HG03196 (cell line): Measurements from ENCODE around the gene MYO1F.
"Not testable (repeated sequence)": the region's sequence is repeated elsewhere in the genome, so short reads cannot be mapped to it uniquely, and the experiment has no call there.

ENCODE experiments used
- ATAC-seq: cut with Tn5 transposase; IDR thresholded peaks from one replicate; pipeline ENCODE4 v1.9.1; 2021; ENCODE audit not compliant: unreplicated experiment

Gene MYO1F

DNA sequence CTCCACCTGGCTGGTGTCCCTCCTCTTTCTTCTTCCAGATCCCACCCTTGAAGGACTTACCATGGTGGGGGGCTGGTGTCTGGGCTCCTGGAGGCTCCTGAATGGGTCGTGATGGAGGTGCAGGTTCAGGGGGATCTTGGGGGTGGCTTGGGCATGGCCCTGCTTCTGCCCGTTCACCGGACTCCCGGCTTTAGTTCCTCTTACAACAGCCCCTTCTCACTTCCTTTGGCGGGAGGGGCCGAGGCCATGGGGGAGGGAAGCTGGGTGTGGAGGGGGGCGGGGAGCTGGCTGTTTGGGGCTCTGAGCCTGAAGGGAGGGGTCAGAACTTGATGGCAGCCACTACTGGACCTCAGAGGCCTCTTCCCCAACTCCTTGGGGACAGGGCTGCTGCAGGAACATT is at the start of gene MYO1F:
Gene MYO1F, minus strand, starts transcription at position 196 of the 400 bp plus-strand sequence. Its CDS starts 133 bp downstream, at position 63.
- ATAC-seq = no peak

DNA sequence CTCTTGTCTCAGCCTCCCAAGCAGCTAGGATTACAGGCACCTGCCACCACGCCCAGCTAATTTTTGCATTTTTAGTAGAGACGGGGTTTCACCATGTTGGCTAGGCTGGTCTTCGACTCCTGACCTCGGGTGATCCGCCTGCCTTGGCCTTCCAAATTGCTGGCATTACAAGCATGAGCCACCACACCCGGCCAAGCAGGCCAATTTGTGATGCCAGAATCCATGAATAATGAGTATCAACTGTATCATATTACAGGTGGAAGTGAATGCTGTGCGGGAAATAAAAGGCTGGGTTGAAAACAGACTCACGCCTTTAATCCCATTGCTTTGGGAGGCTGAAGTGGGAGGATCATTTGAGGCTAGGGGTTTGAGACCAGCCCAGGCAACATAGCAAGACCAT is 49.6 kb upstream of the MYO1F start:
- no peak for ATAC-seq

DNA sequence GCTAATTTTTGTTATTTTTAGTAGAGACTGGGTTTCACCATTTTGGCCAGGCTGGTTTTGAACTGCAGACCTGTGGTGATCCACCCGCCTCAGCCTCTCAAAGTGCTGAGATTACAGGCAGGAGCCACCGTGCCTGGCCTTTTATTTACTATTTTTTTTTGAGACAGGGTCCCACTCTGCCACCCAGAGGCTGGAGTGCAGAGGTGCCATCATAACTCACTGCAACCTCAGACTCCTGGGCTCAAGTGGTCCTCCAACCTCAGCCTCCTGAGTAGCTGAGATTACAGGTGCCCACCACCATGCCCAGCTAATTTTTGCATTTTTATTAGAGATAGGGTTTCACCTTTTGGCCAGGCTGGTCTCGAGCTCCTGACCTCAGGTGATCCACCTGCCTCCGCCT is 45.6 kb upstream of the MYO1F start:
- ATAC-seq = not testable (repeated sequence)

DNA sequence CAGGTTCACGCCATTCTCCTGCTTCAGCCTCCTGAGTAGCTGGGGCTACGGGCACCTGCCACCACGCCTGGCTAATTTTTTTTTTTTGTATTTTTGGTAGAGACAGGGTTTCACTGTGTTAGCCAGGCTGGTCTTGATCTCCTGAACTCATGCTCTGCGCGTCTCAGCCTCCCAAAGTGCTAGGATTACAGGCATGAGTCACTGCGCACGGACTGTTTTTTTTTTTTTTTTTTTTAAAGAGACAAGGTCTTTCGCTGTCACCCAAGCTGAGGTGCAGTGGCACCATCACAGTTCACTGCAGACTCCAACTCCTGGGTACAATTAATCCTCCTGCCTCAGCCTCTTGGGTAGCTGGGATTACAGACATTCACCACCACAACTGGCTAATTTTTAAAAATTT is 41.5 kb upstream of the MYO1F start:
- ATAC-seq = no peak

DNA sequence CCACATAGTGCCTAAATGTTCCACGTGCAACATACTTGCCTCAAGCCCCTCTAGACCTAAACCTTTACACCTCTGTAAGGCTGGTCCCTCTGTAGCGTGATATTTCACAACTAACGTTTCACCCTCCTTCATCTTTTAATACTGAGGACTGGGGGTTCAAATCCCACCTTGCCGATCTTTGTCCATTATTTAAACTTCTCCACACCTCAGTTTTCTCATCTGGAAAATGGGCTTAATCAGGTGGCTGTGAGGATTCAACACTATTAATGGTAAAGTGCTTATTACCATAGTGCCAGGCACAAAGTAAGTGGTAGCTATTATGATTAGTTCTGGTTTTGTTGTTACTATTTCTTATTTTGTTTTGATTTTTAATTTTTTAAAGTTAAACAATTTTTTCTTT is 40.7 kb upstream of the MYO1F start:
- ATAC-seq = no peak

DNA sequence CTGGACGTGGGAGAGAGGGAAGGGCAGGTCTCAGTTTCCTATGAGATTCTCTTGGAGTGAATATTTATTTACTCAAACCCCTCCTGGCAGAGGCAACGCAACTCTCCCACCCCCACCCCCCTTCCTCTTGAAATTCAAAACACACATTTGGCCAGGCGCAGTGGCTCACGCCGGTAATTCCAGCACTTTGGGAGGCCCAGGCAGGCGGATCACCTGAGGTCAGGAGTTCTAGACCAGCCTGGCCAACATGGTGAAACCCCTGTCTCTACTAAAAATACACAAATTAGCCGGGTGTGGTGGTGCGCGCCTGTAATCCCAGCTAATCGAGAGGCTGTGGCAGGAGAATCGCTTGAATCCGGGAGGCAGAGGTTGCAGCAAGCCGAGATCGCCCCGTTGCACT is 40.1 kb upstream of the MYO1F start:
- not testable (repeated sequence) for ATAC-seq

DNA sequence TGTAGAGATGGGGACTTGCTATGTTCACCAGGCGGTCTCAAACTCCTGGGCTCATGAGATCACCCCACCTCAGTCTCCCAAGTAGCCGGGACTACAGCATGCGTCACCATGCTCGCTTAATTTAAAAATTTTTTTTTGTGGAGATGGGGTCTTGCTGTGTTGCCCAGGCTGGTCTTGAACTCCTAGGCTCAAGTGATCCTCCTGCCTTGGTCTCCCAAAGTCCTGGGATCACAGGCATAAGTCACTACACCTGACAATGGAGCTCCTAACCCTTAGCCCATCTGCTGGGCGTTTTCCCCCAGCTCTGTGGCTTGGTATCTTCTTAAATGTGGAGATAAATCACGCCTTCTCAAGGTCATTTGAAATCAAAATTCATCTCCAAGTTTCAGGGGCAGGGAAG is 39.6 kb upstream of the MYO1F start:
- no peak for ATAC-seq

DNA sequence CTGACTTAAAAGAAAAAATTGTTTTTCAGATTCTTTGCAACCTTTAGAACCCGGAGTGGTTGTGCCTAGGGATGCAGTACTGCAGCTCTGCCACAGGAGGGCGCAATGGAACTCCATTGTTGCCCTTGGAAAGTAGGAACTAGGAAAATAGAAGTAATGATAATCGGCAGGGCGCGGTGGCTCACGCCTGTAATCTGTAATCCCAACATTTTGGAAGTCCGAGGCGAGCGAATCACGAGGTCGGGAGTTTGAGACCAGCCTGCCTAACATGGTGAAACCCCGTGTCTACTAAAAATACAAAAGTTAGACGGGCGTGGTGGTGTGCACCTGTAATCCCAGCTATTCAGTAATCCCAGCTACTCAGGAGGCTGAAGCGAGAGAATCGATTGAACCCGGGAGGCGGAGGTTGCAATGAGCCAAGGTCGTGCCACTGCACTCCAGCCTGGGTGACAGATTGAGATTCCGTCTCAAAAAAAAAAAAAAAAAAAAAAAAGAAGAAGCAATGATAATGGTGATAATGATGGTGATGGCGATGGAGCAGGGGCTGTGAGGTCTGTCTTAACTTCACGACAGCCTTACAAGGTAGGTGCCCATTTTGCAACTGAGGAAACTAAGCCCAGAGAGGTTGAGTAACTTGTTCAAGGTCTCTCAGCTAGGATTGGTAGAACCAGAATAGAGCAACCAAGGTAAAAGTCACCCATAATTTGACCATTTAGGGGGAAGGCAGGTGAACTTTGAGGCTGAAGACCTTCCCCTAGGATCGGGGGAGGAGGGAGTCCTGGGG is 38.8 kb upstream of the MYO1F start:
- ATAC-seq = no peak

DNA sequence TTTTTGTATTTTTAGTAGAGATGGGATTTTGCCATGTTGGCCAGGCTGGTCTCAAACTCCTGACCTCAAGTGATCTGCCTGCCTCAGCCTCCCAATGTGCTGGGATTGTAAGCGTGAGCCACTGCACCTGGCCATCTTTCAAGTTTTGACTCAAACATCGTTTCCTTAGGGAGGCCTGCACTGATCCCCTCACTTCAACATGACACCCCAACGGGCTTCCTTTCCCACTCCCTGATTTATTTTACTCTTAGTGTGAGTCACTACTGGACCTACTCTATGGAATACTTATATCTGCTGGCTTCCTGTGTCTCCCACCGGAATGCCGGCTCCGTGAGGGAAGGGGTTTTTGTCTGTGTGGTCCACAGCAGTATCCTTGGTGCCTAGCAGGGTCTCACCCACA is 37.8 kb upstream of the MYO1F start:
- ATAC-seq = no peak

DNA sequence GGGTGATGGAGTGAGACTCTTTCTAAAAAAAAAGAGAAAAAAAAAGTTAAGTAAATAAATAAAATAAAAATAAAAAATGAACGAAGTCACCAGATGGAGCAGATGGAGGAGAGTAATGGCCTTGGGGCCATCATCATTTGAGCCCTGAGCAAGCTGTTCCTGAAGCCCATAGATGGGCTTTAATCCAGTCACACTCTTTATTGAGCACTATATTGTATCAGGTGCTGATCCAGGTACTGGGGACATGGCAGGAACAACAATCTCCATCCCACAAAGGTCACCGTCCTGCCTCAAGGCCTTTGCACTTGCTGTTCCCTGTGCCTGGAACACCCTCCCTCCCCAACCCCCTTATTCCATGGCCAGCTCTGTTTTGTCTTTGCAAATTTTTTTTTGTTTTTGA is 37.2 kb upstream of the MYO1F start:
- no peak for ATAC-seq

DNA sequence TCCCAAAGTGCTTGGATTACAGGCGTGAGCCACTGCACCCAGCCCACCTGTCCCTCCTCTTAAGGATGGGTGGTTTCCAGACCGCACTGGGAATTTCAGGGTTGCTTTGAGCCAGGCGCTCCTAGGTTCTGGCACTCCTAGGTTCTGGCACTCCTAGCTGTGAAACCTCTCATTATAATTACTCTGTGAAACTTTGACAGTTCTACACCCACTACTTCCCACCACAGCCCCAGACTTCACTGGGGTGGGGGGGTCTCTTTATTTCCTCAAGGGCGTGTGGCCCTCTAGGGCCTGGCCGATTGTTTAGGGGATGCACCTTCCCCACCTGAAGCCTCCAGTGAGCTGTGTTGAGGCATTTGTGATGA is 35.5 kb upstream of the MYO1F start:
- no peak for ATAC-seq

DNA sequence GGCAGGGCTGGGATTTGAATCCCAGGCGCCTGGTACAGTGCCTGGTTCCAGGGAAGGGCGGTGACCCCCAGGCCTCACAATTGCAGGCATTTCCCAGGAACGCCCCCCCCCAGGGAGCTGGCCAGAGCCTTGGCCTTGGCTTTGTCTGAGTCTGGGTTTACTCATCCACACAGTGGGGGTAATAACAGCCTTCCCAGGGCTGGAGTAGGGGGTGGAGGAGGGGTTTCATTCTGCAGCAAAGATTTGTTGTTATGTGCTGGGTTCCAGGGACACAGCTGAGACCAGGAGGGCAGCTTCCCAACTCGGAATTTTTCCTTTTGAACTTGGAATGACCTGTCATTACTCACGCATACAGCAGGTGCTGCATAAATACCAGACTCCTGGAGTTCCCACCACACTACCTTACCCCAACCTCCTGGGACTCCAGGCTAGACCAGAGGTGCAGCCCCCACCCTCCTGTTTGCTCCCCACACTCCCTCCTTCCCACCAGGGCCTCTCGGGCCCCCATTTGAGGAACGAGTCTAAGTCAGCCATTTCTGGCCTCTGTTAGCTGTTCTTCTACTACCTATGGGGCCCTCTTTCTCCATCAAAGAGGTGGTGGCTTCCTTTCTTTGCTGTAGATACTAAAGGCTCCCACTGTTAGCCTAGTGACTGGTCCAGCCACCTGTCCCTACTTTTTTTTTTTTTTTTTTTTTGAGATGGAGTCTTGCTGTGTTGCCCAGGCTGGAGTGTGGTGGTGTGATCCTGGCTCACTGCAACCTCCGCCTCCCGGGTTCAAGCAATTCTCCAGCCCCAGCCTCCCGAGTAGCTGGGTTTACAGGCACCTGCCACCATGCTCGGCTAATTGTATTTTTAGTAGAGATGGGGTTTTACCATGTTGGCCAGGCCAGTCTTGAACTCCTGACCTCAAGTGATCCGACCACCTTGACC is 34.9 kb upstream of the MYO1F start:
- ATAC-seq = no peak

DNA sequence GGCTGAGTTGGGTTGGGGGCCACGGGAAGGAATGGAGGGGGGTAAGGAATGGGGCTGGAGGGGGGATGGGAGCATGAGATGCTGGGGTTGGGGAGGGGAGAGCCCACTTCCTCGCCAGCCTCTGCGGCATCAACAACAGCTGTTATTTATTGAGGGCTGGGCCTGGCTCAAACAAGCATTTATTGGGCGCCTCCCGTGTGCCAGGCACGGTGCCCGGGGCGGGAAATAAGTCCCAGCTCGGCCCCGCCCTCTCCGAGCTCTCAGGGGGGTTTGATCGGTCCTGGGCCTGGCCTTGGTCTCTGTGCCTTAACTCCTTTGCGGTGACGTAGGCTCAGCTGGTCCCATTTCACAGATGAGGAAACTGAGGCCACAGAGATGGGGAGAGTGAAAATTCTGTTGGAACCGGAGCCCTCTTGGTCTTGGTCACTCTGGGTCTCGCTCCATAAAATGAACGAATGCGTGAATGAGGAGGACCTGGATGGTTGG is 34.2 kb upstream of the MYO1F start:
- ATAC-seq = no peak

DNA sequence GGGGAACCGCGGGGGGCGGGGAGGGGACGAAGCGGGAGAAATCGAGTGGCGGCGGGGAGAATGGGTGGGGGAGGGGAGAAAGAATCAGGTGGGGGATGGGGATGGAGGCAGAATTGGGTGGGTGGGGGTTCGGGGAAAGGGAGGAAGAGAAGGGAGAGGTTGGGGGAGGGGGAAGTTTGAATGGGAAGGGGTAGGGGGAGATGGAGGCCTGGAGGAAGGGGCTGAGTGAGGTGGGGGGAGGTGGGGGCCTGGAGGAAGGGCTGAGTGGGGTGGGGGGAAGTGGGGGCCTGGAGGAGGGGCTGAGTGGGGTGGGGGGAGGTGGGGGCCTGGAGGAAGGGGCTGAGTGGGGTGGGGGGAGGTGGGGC is 33.7 kb upstream of the MYO1F start:
- ATAC-seq = no peak

DNA sequence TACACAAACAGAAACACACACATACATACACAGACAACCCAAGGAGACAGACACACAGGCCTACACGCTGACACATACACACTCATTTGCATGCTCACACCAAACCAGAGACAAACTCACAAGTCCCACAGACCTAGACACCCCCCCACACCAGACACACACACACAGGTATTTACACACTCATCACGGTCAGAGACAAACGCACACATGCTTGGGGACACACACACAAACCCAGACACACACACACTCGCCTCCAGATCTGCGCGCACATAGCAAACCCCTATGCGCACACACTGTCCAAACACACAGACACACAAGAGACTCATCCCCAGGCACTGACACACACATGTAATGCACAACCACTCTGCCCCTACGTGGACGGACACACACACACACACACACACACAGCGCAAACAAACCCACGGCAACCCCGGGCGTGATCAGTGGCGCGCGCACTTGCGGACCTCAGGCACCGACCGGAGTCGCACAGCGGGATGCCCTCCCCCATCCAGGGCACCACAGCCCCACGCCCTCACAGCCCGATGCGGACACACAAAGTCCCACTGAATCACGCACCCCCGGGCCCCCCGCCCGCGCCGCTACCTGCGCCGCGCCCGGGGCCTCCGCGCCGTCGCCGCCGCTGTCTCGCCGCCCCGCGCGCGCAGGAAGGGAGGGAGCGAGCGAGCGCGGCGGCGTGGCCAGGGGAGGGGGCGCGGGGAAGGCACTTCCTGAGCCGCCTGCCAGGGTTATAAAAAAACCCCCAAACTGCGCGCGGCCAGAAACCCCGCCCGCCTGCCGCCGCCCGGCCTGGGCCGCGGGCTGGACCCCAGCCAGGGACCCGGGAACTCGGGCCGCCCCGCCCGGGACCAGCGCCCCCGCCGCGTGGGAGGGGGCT is 33.0 kb upstream of the MYO1F start, which contains the start of gene ADAMTS10:
Gene ADAMTS10, minus strand, starts transcription at position 675 of the 895 bp plus-strand sequence. CDS start 5,005 bp downstream, outside the sequence.
- ATAC-seq = no peak

DNA sequence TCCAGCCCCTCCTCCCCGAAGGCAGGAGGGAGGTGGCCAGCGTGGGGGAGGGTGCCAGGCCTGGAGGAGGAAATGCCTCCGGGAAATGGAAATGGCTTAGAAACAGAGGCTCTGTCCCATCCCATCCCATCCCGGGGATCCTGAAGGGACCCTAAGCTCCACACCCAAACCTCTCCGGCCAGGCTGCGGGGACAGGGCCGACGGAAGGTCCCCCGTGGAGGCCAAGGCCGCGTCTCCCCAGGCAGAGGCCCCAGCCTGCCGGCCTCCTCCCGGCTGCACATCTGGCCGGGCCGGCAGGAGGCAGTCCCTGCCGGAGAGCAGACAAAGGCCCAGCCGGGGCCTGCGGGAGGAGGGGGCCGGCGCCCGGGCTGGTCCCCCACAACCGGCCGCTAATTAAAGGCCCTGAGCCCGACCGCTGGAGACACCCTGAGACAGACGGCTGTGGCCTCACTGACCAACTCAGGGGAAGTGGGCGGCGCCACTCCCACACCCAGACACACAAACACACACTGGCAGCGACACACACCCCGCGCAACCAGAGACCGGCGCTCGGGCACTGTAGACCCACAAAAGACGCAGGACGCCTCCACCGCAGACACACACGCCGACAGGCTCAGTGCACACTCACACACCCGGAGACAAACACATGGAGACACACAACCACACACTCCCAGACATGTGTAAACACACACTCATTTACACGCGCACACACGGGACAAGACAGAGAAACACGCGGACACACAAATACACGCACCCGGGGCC is 32.2 kb upstream of the MYO1F start:
- ATAC-seq = no peak

DNA sequence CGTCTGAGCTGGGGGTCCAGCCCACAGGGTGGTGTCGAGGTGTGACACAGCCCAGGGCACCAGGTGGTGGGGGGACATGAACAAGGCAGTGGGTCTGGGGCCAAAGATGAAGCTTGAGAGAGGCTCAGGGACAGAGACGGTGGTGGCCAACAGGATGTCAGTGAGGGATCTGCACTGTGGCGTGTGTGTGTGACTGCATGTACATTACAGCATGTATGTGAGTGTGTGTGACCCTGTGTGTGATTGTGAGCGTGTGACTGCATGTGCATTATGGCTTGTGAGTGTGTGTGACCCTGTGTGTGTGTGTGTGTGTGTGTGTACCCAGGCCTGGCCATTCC is 31.7 kb upstream of the MYO1F start:
- no peak for ATAC-seq

DNA sequence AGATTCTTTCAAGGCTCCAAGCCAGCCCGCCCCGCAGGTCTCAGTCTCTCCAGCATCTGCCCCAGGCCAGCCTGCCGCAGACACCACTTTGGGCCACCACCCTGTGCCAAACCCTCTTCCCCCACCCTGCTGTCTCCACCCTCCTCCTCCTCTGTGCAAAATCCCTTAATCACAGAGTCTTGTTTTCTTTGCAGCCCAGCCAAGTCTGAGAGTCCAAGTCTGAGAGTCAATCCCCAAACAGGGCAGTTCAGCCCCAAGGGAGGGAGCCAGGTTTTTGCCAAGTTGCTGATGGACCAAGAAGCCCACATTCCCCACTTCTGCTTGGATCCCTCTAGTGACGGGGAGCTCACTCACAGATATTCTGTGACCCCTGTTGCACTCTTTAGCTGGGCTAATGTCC is 30.1 kb upstream of the MYO1F start:
- no peak for ATAC-seq

DNA sequence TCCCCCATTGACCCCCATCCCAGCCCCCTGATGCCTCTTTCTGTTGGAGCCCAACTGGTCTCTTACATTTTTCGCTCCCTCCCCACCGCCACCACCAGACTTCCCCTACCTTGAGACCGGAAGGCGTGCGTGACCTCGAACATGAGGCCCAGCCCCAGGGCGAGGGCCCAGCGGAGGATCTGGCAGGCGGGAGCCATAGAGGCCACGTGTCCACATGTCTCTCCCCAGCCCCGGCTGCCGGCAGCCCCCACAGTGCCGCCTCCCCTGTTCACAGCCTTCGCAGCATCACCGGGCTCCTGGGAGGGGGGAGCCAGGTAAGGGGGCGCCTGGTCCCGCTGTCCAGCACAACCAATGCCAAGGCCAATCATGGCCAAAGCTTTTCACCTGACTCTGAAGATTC is 28.3 kb upstream of the MYO1F start:
- ATAC-seq = no peak

DNA sequence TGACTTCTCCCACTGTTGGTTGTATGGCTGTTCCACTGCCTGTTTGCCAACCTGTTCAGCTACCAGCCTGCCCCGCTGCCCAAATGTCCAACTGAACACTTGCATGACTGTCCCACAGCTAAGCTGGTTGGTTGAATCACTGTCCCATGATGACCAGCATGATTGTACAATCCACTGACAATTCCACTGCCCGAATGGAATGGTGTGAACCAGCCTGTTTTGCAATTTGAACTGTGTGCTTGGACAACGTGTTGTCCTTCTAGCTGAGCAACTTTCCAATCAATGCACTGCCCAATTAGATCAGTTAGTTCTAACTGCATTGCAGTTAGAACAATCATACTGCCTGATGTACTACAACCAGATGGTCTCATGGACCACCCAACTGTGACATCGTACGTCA is 24.6 kb upstream of the MYO1F start:
- ATAC-seq = no peak
